Measurements from ENCODE around the gene EHMT1.
"Not testable (repeated sequence)": the region's sequence is repeated elsewhere in the genome, so short reads cannot be mapped to it uniquely, and the experiment has no call there.

EHMT1 gene

GRCh38 chr9:137696136-137696925 lies 77.5 kb downstream of the EHMT1 start:
- FAIRE-seq, result no peak

- no peak for FAIRE-seq
Measured at GRCh38 chr9:137697193-137697592, 78.4 kb downstream of the EHMT1 start.

- no peak for FAIRE-seq
Measured at GRCh38 chr9:137697832-137698231, 79.0 kb downstream of the EHMT1 start.

GRCh38 chr9:137700911-137701310 lies 82.1 kb downstream of the EHMT1 start:
- no peak for FAIRE-seq

- no peak for FAIRE-seq
Measured at GRCh38 chr9:137702615-137703379, 84.0 kb downstream of the EHMT1 start.

- no peak for FAIRE-seq
Measured at GRCh38 chr9:137703842-137704508, 85.2 kb downstream of the EHMT1 start.

GRCh38 chr9:137705443-137705863 lies 86.6 kb downstream of the EHMT1 start:
- no peak for FAIRE-seq

GRCh38 chr9:137705906-137706305 lies 87.1 kb downstream of the EHMT1 start:
- FAIRE-seq, result no peak

GRCh38 chr9:137707361-137707760 lies 88.6 kb downstream of the EHMT1 start:
- no peak for FAIRE-seq

- no peak for FAIRE-seq
Measured at GRCh38 chr9:137708590-137709284, 89.9 kb downstream of the EHMT1 start.

- FAIRE-seq, result no peak
Measured at GRCh38 chr9:137709411-137710101, 90.8 kb downstream of the EHMT1 start.

- FAIRE-seq, result no peak
Measured at GRCh38 chr9:137710704-137711103, 91.9 kb downstream of the EHMT1 start.

GRCh38 chr9:137711678-137712105 lies 92.9 kb downstream of the EHMT1 start:
- no peak for FAIRE-seq

- no peak for FAIRE-seq
Measured at GRCh38 chr9:137715321-137715720, 96.5 kb downstream of the EHMT1 start.

GRCh38 chr9:137715866-137716693 lies 97.3 kb downstream of the EHMT1 start:
- not testable (repeated sequence) for FAIRE-seq

- FAIRE-seq, result no peak
Measured at GRCh38 chr9:137716694-137717287, 98.0 kb downstream of the EHMT1 start.

- no peak for FAIRE-seq
Measured at GRCh38 chr9:137717776-137718327, 99.0 kb downstream of the EHMT1 start.

GRCh38 chr9:137719194-137719593 lies 100.4 kb downstream of the EHMT1 start:
- FAIRE-seq, result no peak

GRCh38 chr9:137720571-137721110 lies 101.8 kb downstream of the EHMT1 start:
- FAIRE-seq, result no peak

- FAIRE-seq, result no peak
Measured at GRCh38 chr9:137721479-137721878, 102.7 kb downstream of the EHMT1 start.
